A673 (cell line): ENCODE data around the gene LPCAT2.

Source experiments
- CTCF ChIP-seq: fragments of 300-800, 200-600 bp; sonication (generic); conservative IDR thresholded peaks from 2 replicates; pipeline ENCODE4 v1.5.1; 2017; ENCODE audit warnings: low read depth, mild to moderate bottlenecking, antibody characterized with exemption, low read length, moderate library complexity, mixed read lengths
- EZH2 ChIP-seq: fragments of 200-600 bp; sonication (generic); IDR thresholded peaks from 2 replicates; pipeline ENCODE4 v1.6.1; 2017; ENCODE audit warnings: borderline replicate concordance, low read depth, mild to moderate bottlenecking, mixed read lengths, antibody characterized with exemption, low read length; ENCODE audit not compliant: poor library complexity, severe bottlenecking

GRCh38 chr16:55576384-55576783 lies 67.5 kb downstream of the LPCAT2 start:
- no peak for TF ChIP-seq CTCF
- no peak for TF ChIP-seq EZH2
